Activated CD4-positive, alpha-beta memory T cell treated with anti-CD3 and anti-CD28 coated beads for 36 hours (primary cell): ENCODE data around the gene HDAC11. TPM values are rescaled to one million over a fixed set of nuclear protein-coding genes. Genes with fewer than 3 reads are reported as not detected.

Experiments
- CTCF ChIA-PET: fragments of 350-600 bp; sonication (Branson Sonifier 250); formaldehyde crosslinking; loops from one replicate; lab custom pipeline; 2021; ENCODE audit warnings: antibody characterized with exemption, inconsistent platforms; lab: Charles Lee
- POLR2A ChIA-PET: fragments of 350-600 bp; sonication (Branson Sonifier 250); formaldehyde crosslinking; loops from one replicate; lab custom pipeline; 2021; ENCODE audit warnings: antibody characterized with exemption; lab: Charles Lee
- DNase-seq: peaks from one replicate; pipeline ENCODE4 v3.0.0-alpha.2; 2020
- H3K27ac Mint-ChIP-seq: one replicate; pipeline ENCODE4 v1.8.0; 2021; ENCODE audit warnings: mixed read lengths
- H3K27me3 Mint-ChIP-seq: one replicate; pipeline ENCODE4 v1.8.0; 2021; ENCODE audit warnings: mixed read lengths
- H3K36me3 Mint-ChIP-seq: one replicate; pipeline ENCODE4 v1.8.0; 2021; ENCODE audit warnings: mixed read lengths
- H3K4me1 Mint-ChIP-seq: one replicate; pipeline ENCODE4 v1.8.0; 2021; ENCODE audit warnings: low read depth, mixed read lengths
- H3K4me3 Mint-ChIP-seq: one replicate; pipeline ENCODE4 v1.8.0; 2021; ENCODE audit warnings: mild to moderate bottlenecking, mixed read lengths
- H3K9me3 Mint-ChIP-seq: one replicate; pipeline ENCODE4 v1.8.0; 2021; ENCODE audit warnings: mixed read lengths
- intact Hi-C: fragments of 100-400 bp; cut with micrococcal nuclease; formaldehyde crosslinking; loops from one replicate; pipeline ENCODE4 v1.15.1; 2023
- total RNA-seq, 2 experiments: library from RNA; stranded (reverse); gene quantifications; one replicate each; pipeline ENCODE4 v1.2.3, GENCODE V29; 2021

HDAC11 gene
- total RNA-seq, 2 experiments from 2014 or later: 3.3 to 4.3 TPM

GRCh38 chr3:13457593-13457992 lies 22.5 kb upstream of the HDAC11 start:
- ChIA-PET CTCF (interaction anchor here (6.8 kb wide), 1 partner anchor 42 kb away, joined by 105 read pairs; no protein-coding TSS in a partner anchor), POLR2A (no interaction called here)
- H3K4me1 Mint-ChIP-seq: peaks cover 4% of the 10 kb centered on the region
- no peaks in the 10 kb centered on the region for H3K9me3 Mint-ChIP-seq
- intact Hi-C loops: no loop called here
- no peak overlapping the region for H3K27ac Mint-ChIP-seq
- H3K4me3 Mint-ChIP-seq: no peak overlapping the region
- H3K36me3 Mint-ChIP-seq: no peaks in the 10 kb centered on the region
- no peak for DNase-seq
- peaks cover 1% of the 10 kb centered on the region for H3K27me3 Mint-ChIP-seq

- intact Hi-C loops: no loop called here
- Mint-ChIP-seq H3K36me3 (no peaks in the 10 kb centered on the region), H3K27me3 (peaks cover 4% of the 10 kb centered on the region), H3K4me3 (no peak overlapping the region), H3K27ac (no peak overlapping the region), H3K9me3 (no peaks in the 10 kb centered on the region), H3K4me1 (peaks cover 2% of the 10 kb centered on the region)
- ChIA-PET CTCF (interaction anchor here (1.0 to 2.7 kb wide), 4 partner anchors 20 to 368 kb away, joined by 4 to 19 read pairs (median 6); partner anchors contain the start of gene HDAC11), POLR2A (no interaction called here)
- no peak for DNase-seq
Observed at GRCh38 chr3:13459605-13460340, 20.3 kb upstream of the HDAC11 start.

DNA sequence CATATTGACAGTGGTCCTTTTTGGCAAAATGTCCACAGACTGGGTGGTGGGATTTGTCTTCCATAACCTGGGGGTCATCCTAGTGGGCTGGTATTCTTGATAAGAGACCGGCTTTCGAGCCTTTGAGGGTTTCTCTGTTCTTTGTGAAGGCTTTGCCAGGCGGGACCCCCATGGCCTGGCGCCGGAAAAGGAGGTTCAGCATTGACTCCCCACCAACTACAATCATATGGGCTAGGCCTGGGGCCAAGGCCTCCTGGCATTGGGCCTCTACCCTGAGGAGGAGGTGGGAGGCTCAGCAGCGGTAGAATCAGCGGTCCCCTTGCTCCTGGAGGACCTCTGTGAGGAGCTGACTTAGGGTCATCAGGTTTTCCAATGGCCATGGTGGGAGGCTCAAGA lies 19.8 kb upstream of the HDAC11 start:
- Mint-ChIP-seq H3K9me3 (no peaks in the 10 kb centered on the region), H3K4me3 (no peak overlapping the region), H3K4me1 (peaks cover 2% of the 10 kb centered on the region), H3K27ac (no peak overlapping the region), H3K36me3 (no peaks in the 10 kb centered on the region), H3K27me3 (peaks cover 4% of the 10 kb centered on the region)
- DNase-seq: no peak
- CTCF ChIA-PET: interaction anchor here (0.8 to 3.9 kb wide), 10 partner anchors 8 to 368 kb away, joined by 3 to 32 read pairs (median 6); partner anchors contain the start of genes HDAC11 and NUP210
- intact Hi-C loops: no loop called here
- POLR2A ChIA-PET: no interaction called here

- Mint-ChIP-seq H3K27me3 (peaks cover 4% of the 10 kb centered on the region), H3K9me3 (no peaks in the 10 kb centered on the region), H3K4me3 (no peak overlapping the region), H3K4me1 (peaks cover 2% of the 10 kb centered on the region), H3K36me3 (no peaks in the 10 kb centered on the region), H3K27ac (no peak overlapping the region)
- ChIA-PET POLR2A (no interaction called here), CTCF (interaction anchor here (0.7 to 3.9 kb wide), 23 partner anchors 9 to 416 kb away, joined by 3 to 32 read pairs (median 5); partner anchors contain the start of genes HDAC11 and NUP210)
- DNase-seq: peak; percentile 86
- intact Hi-C loops: no loop called here
Observed at GRCh38 chr3:13461169-13462124, 18.7 kb upstream of the HDAC11 start.

GRCh38 chr3:13462125-13462629 lies 17.9 kb upstream of the HDAC11 start:
- H3K36me3 Mint-ChIP-seq: no peaks in the 10 kb centered on the region
- no peaks in the 10 kb centered on the region for H3K9me3 Mint-ChIP-seq
- ChIA-PET POLR2A (no interaction called here), CTCF (interaction anchor here (0.9 to 3.9 kb wide), 16 partner anchors 10 to 375 kb away, joined by 3 to 32 read pairs (median 5); partner anchors contain the start of gene HDAC11)
- no peak overlapping the region for H3K27ac Mint-ChIP-seq
- peaks cover 4% of the 10 kb centered on the region for H3K27me3 Mint-ChIP-seq
- intact Hi-C loops: no loop called here
- peaks cover 2% of the 10 kb centered on the region for H3K4me1 Mint-ChIP-seq
- no peak for DNase-seq
- H3K4me3 Mint-ChIP-seq: no peak overlapping the region

- Mint-ChIP-seq H3K4me1 (peaks cover 2% of the 10 kb centered on the region), H3K27ac (no peak overlapping the region), H3K36me3 (no peaks in the 10 kb centered on the region), H3K4me3 (no peak overlapping the region), H3K9me3 (no peaks in the 10 kb centered on the region), H3K27me3 (peaks cover 6% of the 10 kb centered on the region)
- no peak for DNase-seq
- intact Hi-C loops: no loop called here
- ChIA-PET CTCF (interaction anchor here (1.2 to 3.9 kb wide), 7 partner anchors 10 to 371 kb away, joined by 3 to 32 read pairs (median 8); partner anchors contain the start of gene HDAC11), POLR2A (no interaction called here)
Observed at GRCh38 chr3:13462822-13463221, 17.3 kb upstream of the HDAC11 start.

GRCh38 chr3:13463618-13464400 lies 16.3 kb upstream of the HDAC11 start:
- no peak for DNase-seq
- ChIA-PET CTCF (interaction anchor here (1.2 to 3.9 kb wide), 6 partner anchors 11 to 372 kb away, joined by 3 to 32 read pairs (median 6); partner anchors contain the start of gene HDAC11), POLR2A (no interaction called here)
- H3K27ac Mint-ChIP-seq: no peak overlapping the region
- intact Hi-C loops: no loop called here
- H3K27me3 Mint-ChIP-seq: peaks cover 7% of the 10 kb centered on the region
- H3K4me1 Mint-ChIP-seq: peaks cover 2% of the 10 kb centered on the region
- H3K4me3 Mint-ChIP-seq: no peak overlapping the region
- H3K9me3 Mint-ChIP-seq: no peaks in the 10 kb centered on the region
- H3K36me3 Mint-ChIP-seq: no peaks in the 10 kb centered on the region

GRCh38 chr3:13465236-13465873 lies 14.8 kb upstream of the HDAC11 start:
- ChIA-PET POLR2A (no interaction called here), CTCF (no interaction called here)
- Mint-ChIP-seq H3K36me3 (no peaks in the 10 kb centered on the region), H3K4me1 (peaks cover 2% of the 10 kb centered on the region), H3K27ac (no peak overlapping the region), H3K9me3 (no peaks in the 10 kb centered on the region), H3K27me3 (peaks cover 7% of the 10 kb centered on the region), H3K4me3 (no peak overlapping the region)
- DNase-seq: no peak
- intact Hi-C loops: no loop called here

GRCh38 chr3:13466781-13467180 lies 13.3 kb upstream of the HDAC11 start:
- Mint-ChIP-seq H3K4me1 (no peaks in the 10 kb centered on the region), H3K9me3 (no peaks in the 10 kb centered on the region), H3K4me3 (no peak overlapping the region), H3K27me3 (peaks cover 7% of the 10 kb centered on the region), H3K36me3 (no peaks in the 10 kb centered on the region), H3K27ac (no peak overlapping the region)
- intact Hi-C loops: no loop called here
- POLR2A ChIA-PET: no interaction called here
- no peak for DNase-seq
- CTCF ChIA-PET: interaction anchor here (1.1 kb wide), 1 partner anchor 14 kb away, joined by 7 read pairs; no protein-coding TSS in a partner anchor

GRCh38 chr3:13470894-13471574 lies 9.1 kb upstream of the HDAC11 start:
- intact Hi-C loops: no loop called here
- Mint-ChIP-seq H3K4me1 (no peaks in the 10 kb centered on the region), H3K9me3 (no peaks in the 10 kb centered on the region), H3K4me3 (no peak overlapping the region), H3K36me3 (no peaks in the 10 kb centered on the region), H3K27me3 (peaks cover 3% of the 10 kb centered on the region), H3K27ac (no peak overlapping the region)
- no peak for DNase-seq
- ChIA-PET CTCF (interaction anchor here (0.9 to 1.5 kb wide), 4 partner anchors 9 to 378 kb away, joined by 3 to 7 read pairs (median 4); no protein-coding TSS in a partner anchor), POLR2A (interaction anchor here (0.6 kb wide), 1 partner anchor 40 kb away, joined by 3 read pairs; no protein-coding TSS in a partner anchor)
